Activated CD8-positive, alpha-beta memory T cell treated with anti-CD3 and anti-CD28 coated beads, Interleukin-2, amount 10 ng/mL, durations not matched to agents 7 days and 5 days (primary cell): ENCODE measurements around the gene CRACR2B. TPM values are rescaled to one million over a fixed set of nuclear protein-coding genes. Genes with fewer than 3 reads are reported as not detected.

Experiments
- ATAC-seq: fragments of 150-1000 bp; cut with Tn5 transposase; one replicate; pipeline ENCODE4 v1.10.0; 2021; ENCODE audit warnings: moderate library complexity
- CTCF ChIA-PET: fragments of 350-600 bp; sonication (Branson Sonifier 250); formaldehyde crosslinking; loops from one replicate; lab custom pipeline; 2021; ENCODE audit warnings: antibody characterized with exemption; lab: Charles Lee
- DNase-seq: peaks from one replicate; pipeline ENCODE4 v3.0.0-alpha.2; 2020
- H3K27ac Mint-ChIP-seq: one replicate; pipeline ENCODE4 v1.8.0; 2021; ENCODE audit warnings: mild to moderate bottlenecking, mixed read lengths
- H3K27me3 Mint-ChIP-seq: one replicate; pipeline ENCODE4 v1.8.0; 2021; ENCODE audit warnings: mixed read lengths
- H3K36me3 Mint-ChIP-seq: one replicate; pipeline ENCODE4 v1.8.0; 2021; ENCODE audit warnings: mild to moderate bottlenecking, mixed read lengths
- H3K4me1 Mint-ChIP-seq: one replicate; pipeline ENCODE4 v1.8.0; 2021; ENCODE audit warnings: mixed read lengths
- H3K4me3 Mint-ChIP-seq: one replicate; pipeline ENCODE4 v1.8.0; 2021; ENCODE audit warnings: mild to moderate bottlenecking, moderate library complexity, mixed read lengths
- H3K9me3 Mint-ChIP-seq: one replicate; pipeline ENCODE4 v1.8.0; 2022; ENCODE audit warnings: low read depth, mixed read lengths
- total RNA-seq, 2 experiments: library from RNA; stranded (reverse); gene quantifications; one replicate each; pipeline ENCODE4 v1.2.3, GENCODE V29; 2021

Gene CRACR2B
- total RNA-seq, result 10 to 100 TPM; 11.3 to 14.1 TPM

DNA sequence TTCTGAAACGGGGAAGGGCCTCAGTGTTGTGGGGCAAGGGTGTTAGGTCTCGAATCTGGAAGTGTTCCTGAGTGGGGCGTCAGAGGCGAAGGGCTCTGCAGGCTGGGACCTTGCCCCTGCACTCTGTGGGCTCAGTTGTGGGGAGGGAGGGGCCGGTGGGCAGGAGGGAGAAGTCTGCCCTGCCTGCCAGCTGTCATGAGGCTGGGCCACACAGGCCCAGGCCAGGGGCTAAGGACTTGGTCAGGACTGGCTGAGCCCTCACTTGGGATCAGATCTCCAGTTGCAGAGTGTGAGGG, at the start of gene CRACR2B:
Gene CRACR2B (plus strand): TSS at position 23 of the 296 bp plus-strand sequence. CDS start 689 bp downstream, outside the sequence.
- Mint-ChIP-seq H3K4me1 (peaks cover 31% of the 10 kb centered on the region), H3K36me3 (no peaks in the 10 kb centered on the region), H3K9me3 (no peaks in the 10 kb centered on the region), H3K4me3 (peak within 1 kb of the TSS; percentile 66), H3K27ac (peak within 1 kb of the TSS; percentile 71), H3K27me3 (peaks cover 42% of the 10 kb centered on the region)
- DNase-seq, result no peak
- CTCF ChIA-PET, result interaction anchor here (1.1 to 1.9 kb wide), 3 partner anchors 9 to 18 kb away, joined by 3 to 5 read pairs (median 3); partner anchors contain the start of genes PNPLA2 and RPLP2
- no peak for ATAC-seq

DNA sequence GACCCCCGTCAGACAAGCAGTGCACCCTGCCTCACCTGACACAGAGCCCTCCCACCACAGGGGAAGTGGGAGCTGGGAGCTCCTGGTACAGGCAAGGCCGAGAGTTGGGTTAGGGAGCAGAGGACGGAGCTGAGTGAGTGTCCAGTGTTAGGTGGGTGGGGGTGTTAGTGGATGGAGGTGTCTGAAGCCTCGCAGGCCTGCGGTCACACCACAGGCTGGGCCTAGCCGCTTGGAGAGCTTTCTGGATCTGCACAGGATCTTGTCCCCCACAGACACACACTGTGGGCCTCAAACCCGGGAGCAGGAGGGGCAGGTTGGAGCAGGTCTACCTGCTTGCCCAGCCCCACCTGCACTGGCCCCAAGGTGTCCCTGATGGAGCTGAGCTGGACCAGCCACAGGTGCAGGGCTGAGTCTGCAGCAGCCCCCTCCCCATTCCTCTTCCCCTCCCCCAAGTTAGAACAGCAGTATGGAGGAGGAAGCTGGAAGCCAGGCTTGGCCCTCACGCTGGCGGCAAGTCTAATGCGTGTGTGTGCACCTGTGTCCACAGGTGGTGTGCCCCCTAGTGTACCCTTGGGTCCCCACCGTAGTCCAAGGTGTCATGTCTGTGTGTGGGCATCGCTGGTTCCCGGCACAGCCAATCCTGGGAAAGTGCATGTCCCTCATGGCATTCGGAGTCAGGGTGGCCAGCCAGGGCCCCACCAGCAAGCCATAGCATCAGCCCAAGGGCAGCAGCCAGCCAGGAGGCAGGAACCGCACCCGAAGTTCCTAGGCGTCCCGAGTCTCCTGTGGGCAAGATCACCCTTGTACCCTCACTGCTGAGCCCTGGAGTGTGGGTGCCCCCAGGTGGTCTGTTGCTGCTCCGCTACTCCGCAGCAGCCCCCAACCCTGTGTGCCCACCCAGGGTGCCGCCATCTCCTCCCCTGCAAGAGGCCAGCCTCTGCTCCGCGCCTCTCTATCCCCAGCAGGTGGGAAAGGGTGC, 48.5 kb upstream of the CRACR2B start:
- Mint-ChIP-seq H3K4me1 (peaks cover 32% of the 10 kb centered on the region), H3K27me3 (no peaks in the 10 kb centered on the region), H3K9me3 (no peaks in the 10 kb centered on the region), H3K36me3 (peaks cover 3% of the 10 kb centered on the region), H3K27ac (no peak overlapping the region), H3K4me3 (peak overlapping the region; percentile 26)
- DNase-seq, result no peak
- CTCF ChIA-PET, result no interaction called here
- no peak for ATAC-seq

DNA sequence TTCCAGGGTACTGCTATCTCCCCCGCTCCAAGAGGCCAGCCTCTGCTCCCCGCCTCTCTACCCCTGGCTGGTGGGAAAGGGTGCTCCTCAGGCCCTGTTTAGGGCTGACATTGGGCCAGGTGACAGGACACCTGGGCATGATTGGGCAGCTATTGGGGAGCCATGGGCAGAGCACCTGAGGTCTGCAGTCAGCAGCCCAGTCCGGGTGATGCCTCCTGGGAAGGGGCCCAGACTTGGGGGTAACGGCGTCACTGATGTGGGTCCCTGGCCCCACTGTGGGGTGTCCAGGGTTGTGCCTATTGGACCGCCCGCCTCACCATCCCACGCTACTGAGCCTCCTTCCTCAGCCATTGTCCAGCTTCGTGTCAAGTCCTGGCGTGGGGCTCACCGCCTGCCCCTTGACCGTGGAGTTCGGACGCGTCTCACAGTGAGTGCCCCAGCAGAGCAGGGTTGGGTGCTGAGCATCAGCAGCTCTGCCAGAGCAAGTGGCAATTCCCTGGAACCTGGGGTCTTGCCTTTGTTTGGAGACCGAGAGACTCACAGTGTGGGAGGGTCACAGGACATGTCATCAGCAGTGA, 47.7 kb upstream of the CRACR2B start:
- H3K27ac Mint-ChIP-seq, result no peak overlapping the region
- no peak overlapping the region for H3K4me3 Mint-ChIP-seq
- DNase-seq (no peak), ATAC-seq (no peak)
- H3K4me1 Mint-ChIP-seq, result peaks cover 26% of the 10 kb centered on the region
- CTCF ChIA-PET, result no interaction called here
- no peaks in the 10 kb centered on the region for H3K27me3 Mint-ChIP-seq
- H3K36me3 Mint-ChIP-seq, result peaks cover 5% of the 10 kb centered on the region
- H3K9me3 Mint-ChIP-seq, result no peaks in the 10 kb centered on the region

DNA sequence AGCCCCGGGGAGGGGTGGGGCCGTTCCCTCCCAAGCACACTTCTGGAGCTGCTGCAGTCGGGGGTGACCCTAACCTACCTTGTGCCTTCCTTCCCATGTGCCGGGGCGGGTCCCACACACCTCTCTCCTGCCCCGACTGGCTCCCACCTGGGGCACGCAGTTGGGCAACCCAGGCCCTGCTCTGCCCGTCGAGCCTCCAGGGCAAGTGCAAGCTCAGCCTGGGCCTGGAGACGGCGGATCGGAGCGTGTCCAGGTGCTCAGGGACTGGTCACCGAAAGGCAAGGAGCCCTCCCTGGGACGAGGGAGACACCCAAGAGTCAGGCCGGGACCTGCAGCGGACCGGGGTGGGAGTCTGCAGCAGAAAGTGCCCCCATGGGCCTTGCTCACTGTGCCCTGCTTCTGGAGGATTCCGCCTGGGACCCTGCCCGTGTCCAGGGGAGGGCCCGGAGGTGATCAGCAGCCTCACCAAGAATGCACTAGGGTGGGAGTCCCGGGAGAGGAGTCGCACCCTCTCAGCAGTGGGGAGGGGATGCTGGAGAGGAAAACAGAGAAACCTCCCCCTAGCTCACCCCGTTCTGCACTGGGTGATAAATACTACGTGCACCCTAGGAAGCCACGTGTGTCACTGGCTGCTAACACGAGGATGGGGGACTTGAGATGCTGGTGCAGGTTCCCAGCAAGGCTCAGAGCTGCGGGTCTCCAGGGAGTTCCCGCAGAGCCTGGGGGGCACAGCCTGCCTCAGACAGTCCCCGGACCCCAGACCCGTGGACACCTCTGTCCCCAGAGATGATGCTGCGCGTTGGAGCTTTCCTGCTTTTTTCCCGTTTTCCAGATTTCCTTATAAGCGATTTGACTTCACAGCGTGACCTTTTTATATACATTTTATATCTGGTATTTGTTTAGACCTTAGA, 45.2 kb upstream of the CRACR2B start:
- H3K4me1 Mint-ChIP-seq, result peaks cover 13% of the 10 kb centered on the region
- H3K9me3 Mint-ChIP-seq, result no peaks in the 10 kb centered on the region
- ATAC-seq (no peak), DNase-seq (no peak)
- peaks cover 5% of the 10 kb centered on the region for H3K36me3 Mint-ChIP-seq
- H3K27ac Mint-ChIP-seq, result no peak overlapping the region
- CTCF ChIA-PET, result interaction anchor here (0.6 kb wide), 1 partner anchor 191 kb away, joined by 3 read pairs; no protein-coding TSS in a partner anchor
- H3K4me3 Mint-ChIP-seq, result no peak overlapping the region
- no peaks in the 10 kb centered on the region for H3K27me3 Mint-ChIP-seq

DNA sequence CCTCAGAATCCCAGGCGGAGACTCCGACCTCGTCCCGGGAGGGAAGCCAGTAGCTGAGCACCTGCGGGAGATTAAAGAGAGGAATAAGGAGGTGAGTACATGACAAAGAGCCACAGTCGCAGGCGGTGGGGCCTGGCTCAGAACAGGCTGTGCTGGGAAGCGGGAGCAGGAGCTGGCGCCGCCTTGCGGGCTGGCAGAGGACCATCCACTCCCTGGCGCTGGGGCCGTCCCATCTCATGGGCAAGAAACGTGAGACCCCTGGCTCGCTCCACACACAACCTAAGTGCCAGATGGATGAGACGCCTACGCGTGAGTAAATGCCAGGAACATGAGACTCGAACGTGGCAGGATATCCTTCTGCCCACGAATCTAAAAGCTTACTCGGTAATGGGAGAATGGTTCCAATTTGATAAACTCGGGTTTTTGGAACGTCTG, 44.1 kb upstream of the CRACR2B start:
- peaks cover 5% of the 10 kb centered on the region for H3K36me3 Mint-ChIP-seq
- peaks cover 15% of the 10 kb centered on the region for H3K4me1 Mint-ChIP-seq
- no peaks in the 10 kb centered on the region for H3K27me3 Mint-ChIP-seq
- no peak overlapping the region for H3K27ac Mint-ChIP-seq
- no peak overlapping the region for H3K4me3 Mint-ChIP-seq
- CTCF ChIA-PET, result interaction anchor here (0.7 kb wide), 1 partner anchor 37 kb away, joined by 3 read pairs; the partner anchor contains the start of gene TALDO1
- ATAC-seq (no peak), DNase-seq (no peak)
- H3K9me3 Mint-ChIP-seq, result no peaks in the 10 kb centered on the region

DNA sequence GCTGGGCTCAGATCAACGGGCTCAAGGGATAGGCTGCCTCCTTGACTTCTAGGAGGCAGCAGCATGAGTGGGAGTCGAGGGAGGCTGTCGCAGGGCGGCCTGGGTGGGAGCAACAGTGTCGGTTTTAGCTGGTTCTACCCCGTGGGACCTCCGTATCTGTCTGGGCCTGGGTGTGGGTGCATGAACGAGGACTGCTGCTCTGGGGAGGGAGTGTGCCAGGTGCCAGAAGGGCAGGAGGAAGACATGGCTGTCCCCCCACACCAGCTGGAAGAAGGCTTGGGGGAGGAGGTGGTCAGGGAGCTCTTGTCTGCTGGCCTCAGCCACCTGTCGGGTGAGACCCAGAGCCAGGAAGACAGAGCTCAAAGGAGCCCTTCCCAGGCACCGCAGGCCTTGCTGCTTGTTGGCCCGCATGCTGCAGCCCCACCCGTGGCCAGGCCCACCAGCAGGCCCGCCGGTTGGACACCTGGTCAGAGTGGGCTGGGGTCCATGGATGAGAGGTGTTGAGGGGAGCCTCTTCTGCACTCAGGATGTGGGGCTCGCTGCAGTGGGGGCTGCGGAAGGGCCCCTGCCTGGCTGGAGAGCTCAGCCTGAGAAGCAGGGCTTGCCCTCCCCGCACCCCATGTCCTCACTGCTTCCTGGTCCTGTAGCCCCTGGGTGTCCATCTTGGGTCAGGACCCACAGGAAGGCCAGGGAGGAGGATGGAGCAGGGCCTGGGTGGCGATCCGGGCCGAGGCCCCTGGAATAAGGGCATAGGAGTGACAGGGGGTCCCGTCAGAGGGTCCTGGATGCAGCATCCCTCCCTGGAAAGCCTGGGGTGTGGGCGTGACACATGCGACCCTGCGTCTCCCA, 41.3 kb upstream of the CRACR2B start:
- H3K27ac Mint-ChIP-seq, result no peak overlapping the region
- no peak for DNase-seq
- ATAC-seq, result no peak
- H3K9me3 Mint-ChIP-seq, result no peaks in the 10 kb centered on the region
- H3K36me3 Mint-ChIP-seq, result peaks cover 2% of the 10 kb centered on the region
- CTCF ChIA-PET, result interaction anchor here (1.0 kb wide), 1 partner anchor 9 kb away, joined by 3 read pairs; no protein-coding TSS in a partner anchor
- H3K4me3 Mint-ChIP-seq, result no peak overlapping the region
- no peaks in the 10 kb centered on the region for H3K27me3 Mint-ChIP-seq
- H3K4me1 Mint-ChIP-seq, result peaks cover 13% of the 10 kb centered on the region

DNA sequence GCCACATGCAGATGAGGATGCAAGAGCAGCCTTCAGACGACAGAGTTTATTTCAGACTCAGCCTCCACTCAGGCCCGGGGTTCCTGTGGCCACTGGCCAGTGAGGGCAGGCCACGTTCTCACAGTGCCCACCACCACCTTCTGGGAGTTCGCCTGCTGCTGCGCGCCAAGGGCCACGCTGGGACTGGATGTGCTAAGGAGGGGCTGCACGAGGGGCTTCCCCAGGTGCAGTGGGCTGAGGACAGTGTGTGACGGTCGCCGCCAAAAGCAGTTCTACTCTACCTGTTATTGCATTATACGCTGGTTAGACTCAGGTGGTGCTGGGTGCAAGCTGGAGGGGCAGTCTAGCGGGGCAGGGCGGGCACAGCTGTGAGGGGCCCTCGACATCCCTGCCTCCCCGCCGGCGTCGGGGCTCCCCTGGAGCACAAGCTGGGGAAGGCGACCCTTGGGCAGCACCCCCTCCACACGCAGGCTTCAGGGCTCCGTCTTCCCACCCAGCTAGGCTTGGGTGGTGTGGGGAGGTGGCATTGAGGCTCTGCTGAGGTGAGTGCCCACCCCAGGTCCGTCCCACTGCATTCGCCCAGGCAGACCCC, 40.5 kb upstream of the CRACR2B start:
- ATAC-seq, result no peak
- H3K9me3 Mint-ChIP-seq, result no peaks in the 10 kb centered on the region
- CTCF ChIA-PET, result interaction anchor here (1.0 kb wide), 1 partner anchor 10 kb away, joined by 3 read pairs; no protein-coding TSS in a partner anchor

DNA sequence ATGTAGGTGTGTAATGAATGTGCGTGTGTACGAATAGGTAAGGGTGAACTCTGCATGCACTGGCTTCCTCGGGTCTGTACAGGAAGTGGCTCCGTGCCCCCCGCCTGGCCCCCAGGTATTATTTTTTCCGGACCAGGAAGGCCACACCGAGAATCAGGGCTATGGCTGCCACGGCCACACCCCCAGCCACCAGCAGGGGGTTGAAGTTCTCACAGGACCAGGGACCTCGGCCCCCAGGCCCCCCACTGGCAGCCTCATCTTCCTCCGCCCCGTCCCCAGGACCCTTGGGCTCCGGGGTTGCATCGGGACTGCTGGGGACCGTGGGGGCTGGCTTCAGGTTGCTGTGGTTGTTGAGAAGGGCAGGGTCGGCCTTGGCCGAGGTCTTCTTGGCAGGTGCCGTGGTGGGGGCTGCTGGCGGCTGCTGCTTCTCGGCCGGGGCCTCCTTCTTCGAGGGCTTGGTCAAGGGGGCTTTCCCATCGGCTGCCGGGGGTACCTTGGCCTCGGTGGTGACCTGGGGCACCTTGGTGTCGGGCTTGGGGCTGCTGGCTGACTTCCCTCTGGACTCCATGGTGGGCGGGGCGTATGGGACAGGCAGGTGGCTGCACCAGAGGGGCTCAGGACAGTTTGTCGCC, 39.6 kb upstream of the CRACR2B start:
- H3K27me3 Mint-ChIP-seq, result no peaks in the 10 kb centered on the region
- ATAC-seq (no peak), DNase-seq (no peak)
- CTCF ChIA-PET, result no interaction called here
- H3K27ac Mint-ChIP-seq, result no peak overlapping the region
- no peaks in the 10 kb centered on the region for H3K9me3 Mint-ChIP-seq
- H3K4me1 Mint-ChIP-seq, result peaks cover 13% of the 10 kb centered on the region
- H3K36me3 Mint-ChIP-seq, result peaks cover 2% of the 10 kb centered on the region
- H3K4me3 Mint-ChIP-seq, result no peak overlapping the region

More for the DNA sequence above, 40.5 kb upstream of the CRACR2B start:
- H3K4me3 Mint-ChIP-seq, result no peak overlapping the region
- H3K4me1 Mint-ChIP-seq, result peaks cover 13% of the 10 kb centered on the region
- H3K27me3 Mint-ChIP-seq, result no peaks in the 10 kb centered on the region
- no peak for DNase-seq
- H3K27ac Mint-ChIP-seq, result no peak overlapping the region
- peaks cover 2% of the 10 kb centered on the region for H3K36me3 Mint-ChIP-seq

DNA sequence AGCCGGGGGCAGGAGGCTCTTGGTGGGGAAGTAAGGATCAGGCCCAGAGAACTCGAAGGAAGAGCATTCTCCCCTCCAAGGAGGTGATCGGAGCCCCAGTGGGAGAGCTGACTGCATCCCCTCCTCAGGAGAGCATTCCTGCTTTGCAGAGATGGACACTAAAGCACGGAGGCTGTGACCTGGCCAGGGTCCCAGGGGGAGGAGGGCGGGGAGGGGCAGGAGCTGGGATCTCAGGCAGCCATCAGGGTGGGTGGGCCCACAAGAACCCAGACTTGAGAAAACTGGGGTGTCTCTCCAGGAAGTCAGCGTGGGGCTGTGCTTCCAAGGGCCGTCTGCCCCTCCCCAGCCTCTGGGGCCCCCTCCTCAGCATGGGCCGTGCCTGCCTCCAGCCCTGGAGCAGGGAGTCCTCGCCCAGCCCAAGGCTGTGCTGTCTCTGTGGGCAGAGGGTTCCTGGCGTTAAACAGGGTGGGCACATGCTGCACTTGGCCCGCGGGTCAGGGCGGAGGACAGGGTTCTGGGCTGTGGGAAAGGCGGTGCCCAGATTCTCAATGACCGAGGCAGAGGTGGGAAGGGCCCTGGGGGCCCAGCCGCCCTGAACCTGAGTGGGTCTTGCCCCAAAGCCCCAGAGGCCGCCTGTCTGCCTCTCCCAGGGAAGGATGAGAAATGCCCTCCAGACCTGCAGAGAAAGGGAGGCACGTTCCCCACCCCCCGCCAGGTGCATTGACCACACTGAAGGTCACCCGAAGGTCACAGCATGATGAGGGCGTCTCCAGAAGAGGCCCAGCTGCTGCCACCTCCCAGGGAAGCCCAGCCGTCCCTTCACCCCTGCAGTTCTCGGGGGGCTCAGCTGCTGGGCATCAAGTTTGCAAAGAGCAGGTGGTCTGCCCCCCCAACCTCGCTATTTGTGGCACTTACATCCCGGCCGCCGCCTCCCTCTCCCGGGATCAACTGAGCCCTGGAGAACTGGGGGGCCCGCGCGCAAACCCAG, 38.5 kb upstream of the CRACR2B start:
- CTCF ChIA-PET, result interaction anchor here (1.0 to 1.2 kb wide), 2 partner anchors 10 to 62 kb away, joined by 4 read pairs; no protein-coding TSS in a partner anchor
- H3K9me3 Mint-ChIP-seq, result no peaks in the 10 kb centered on the region
- ATAC-seq (peak; percentile 2), DNase-seq (no peak)
- peaks cover 15% of the 10 kb centered on the region for H3K4me1 Mint-ChIP-seq
- peak overlapping the region; percentile 48 for H3K4me3 Mint-ChIP-seq
- H3K27ac Mint-ChIP-seq, result no peak overlapping the region
- H3K36me3 Mint-ChIP-seq, result peaks cover 2% of the 10 kb centered on the region
- H3K27me3 Mint-ChIP-seq, result no peaks in the 10 kb centered on the region

DNA sequence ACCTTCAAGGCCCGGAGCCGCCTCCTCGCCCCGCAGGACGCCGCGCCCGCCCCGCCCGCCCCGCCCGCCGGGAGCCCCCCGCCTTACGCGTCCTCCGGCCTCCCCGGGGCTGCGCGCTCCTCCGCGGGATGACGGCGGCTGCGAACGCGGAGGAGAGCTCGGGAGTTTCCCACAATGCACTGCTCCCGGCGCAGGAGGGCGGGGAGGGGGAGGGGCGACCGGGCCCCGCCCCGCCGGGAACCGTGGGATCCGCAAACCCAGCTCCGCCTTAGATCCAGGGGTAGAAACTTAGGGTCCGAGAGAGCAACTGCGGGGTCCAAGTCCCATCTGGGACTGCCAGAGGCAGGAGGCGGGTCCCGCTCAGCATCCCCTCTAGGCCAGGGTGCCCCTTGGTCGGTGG, 37.8 kb upstream of the CRACR2B start, which contains the start of gene CEND1:
Gene CEND1 (minus strand): TSS at position 148 of the 400 bp plus-strand sequence. CDS start 1,514 bp downstream, outside the sequence.
- Mint-ChIP-seq H3K27me3 (no peaks in the 10 kb centered on the region), H3K9me3 (no peaks in the 10 kb centered on the region), H3K36me3 (peaks cover under 1% of the 10 kb centered on the region), H3K27ac (no peak within 1 kb of the TSS), H3K4me1 (peaks cover 17% of the 10 kb centered on the region), H3K4me3 (peak within 1 kb of the TSS; percentile 48)
- DNase-seq (peak; percentile 67), ATAC-seq (peak; percentile 52)
- CTCF ChIA-PET, result interaction anchor here (1.0 to 1.2 kb wide), 2 partner anchors 9 to 63 kb away, joined by 4 read pairs; no protein-coding TSS in a partner anchor
